Activated CD4-positive, alpha-beta T cell treated with anti-CD3 and anti-CD28 coated beads for 1 hour (primary cell): ENCODE results near the gene SCLT1.

Source experiments
- DNase-seq: peaks from one replicate; pipeline ENCODE4 v3.0.0-alpha.2; 2020

Gene SCLT1

GRCh38 chr4:128955751-128956150 lies 137.6 kb downstream of the SCLT1 start:
- no peak for DNase-seq

DNA sequence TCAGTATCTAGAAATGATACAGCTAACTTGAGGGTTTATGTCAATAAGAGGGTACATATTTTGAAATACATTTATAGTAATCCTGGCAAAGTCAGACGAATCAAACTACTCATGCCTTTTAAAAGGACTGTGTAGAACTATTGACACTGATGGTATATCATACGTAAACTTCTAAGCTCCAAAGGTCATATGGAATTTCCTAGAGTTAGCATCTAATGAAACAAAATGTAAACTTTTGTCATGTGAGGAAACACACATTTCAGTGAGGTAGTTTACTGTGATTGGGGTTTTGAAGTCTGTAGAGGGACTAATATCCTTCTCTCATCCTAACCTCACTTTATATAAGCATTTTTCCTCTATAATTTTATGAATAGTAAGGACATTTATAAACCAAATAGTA lies 138.4 kb downstream of the SCLT1 start:
- no peak for DNase-seq

DNA sequence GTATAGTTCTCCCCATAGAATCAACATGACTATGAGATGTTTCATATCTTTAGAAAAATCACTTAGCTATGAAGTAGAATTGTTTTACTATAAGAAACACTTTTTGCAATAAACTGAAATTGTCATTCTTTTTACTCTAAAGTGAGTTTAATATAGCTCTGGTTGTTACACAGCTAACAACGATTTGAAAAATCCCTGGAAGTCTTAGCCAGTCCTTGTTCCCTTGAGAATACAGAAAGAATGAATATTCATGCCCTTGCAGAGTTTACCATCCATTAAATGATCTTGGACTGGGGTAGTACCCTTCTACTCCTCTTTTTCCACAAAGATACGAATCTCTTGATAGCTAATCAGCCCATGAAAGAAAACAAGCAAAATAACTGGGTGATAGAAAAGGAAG lies 142.0 kb downstream of the SCLT1 start:
- no peak for DNase-seq

DNA sequence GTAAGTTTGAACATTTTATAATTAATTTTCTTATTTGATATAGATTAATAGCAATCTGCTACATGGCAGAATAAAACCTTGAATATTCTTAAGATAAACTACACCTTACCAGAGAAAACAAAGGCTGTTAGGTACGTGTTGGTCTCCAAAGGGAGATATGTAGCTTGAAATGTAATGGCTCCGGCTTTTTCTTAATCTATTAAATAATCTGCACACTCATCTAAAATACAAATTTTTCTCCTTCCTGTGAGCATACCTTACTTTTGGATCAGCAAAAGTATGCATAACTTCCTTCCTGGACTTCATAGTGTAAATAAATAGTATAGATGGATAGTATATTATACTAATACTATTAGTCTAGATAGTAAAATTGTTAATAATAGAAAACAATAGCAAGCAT lies 142.5 kb downstream of the SCLT1 start:
- no peak for DNase-seq

DNA sequence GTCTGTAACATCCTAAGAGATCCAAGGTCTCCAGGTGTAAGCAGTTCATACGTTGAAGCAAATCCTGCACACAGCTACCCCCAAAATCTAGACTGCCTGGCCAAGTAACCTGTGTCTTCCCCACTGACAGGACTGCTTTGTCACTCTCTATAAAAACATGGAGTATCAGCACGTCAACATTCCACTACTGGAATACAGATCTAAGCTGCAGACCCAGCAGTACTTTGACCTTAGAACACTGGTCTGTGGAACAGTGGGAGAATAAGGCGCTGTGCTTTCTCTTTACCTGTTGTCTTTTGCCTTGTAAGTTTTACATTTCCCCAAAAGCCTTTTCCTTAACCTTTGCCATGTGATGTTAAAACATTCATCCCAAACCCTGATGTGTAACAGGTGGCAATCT lies 146.4 kb downstream of the SCLT1 start:
- no peak for DNase-seq

- no peak for DNase-seq
Measured at GRCh38 chr4:128942607-128943006, 150.7 kb downstream of the SCLT1 start.

DNA sequence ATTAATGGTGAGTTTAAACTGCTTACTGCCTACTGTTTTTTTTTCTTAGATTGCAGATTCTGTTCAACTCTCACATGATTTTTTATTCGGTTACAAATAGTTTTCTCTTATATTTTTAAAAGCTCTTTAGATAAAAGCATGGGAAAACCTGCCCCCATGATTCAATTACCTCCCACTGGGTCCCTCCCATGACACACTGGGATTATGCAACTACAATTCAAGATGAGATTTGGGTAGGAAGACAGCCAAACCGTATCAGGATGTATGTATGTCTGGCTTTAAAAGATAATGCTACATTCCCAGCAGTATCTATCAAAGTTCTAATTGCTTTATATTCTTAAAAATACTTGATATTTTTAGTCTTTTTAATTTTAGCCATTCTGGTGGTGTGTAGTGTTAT lies 152.4 kb downstream of the SCLT1 start:
- no peak for DNase-seq

DNA sequence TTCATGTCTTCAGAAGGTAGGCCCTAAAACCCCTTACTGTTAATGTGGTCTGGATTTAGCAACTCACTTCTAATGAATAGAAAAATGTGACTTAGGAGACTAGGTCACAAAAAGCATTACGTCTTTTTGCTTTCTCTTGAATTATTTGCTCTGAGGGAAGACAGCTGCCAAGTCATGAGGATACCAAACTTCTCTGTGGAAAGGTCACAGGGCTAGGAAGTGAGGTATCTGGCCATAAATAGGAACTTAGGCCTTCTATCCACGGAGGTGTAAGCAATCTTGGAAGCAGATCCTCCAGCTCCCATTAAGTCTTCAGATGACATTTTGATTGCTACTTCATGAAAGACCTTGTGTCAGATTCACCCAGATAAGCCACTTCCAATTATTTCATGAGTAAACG lies 163.3 kb downstream of the SCLT1 start:
- no peak for DNase-seq

GRCh38 chr4:128924951-128925350 lies 168.4 kb downstream of the SCLT1 start:
- DNase-seq = no peak

GRCh38 chr4:128921954-128922353 lies 171.4 kb downstream of the SCLT1 start:
- DNase-seq = no peak

GRCh38 chr4:128917781-128918180 lies 175.6 kb downstream of the SCLT1 start:
- DNase-seq = no peak

DNA sequence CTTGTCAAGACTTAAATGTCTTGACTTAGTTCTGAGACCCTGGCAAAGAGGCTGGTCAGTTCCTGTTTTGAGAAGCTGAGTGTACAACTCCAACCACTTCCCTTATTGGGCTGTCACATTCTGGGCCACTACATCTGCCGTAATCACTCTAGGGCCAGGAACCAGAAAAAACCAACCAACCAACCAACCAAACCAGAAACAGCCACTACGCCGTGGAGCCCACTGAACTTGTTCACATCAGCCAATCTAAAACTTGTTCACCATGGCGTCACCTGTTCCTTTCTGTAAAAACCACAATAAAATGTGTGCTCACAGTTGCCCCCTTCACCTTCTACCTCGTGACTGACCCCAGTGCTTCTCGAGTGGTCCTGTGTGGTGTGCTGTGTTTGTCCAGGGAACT lies 176.5 kb downstream of the SCLT1 start:
- DNase-seq = no peak

DNA sequence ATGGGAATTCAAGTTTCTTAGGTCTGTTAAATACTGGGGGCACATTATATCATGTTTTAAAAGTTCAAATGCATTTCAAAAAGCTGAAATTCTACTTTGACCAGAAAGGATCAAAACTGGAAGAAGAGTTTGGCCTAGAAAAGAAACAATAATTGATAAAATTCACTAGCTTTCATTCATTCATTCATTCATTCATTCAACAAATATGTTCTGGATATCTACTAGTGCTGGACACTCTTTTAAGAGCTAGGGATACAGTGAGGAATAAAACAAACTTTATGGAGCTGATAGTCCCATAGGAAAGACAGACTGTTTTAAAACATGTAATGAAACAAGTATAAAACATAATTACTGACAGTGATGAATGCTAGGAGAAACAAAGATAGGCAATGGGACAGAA lies 177.8 kb downstream of the SCLT1 start:
- no peak for DNase-seq

DNA sequence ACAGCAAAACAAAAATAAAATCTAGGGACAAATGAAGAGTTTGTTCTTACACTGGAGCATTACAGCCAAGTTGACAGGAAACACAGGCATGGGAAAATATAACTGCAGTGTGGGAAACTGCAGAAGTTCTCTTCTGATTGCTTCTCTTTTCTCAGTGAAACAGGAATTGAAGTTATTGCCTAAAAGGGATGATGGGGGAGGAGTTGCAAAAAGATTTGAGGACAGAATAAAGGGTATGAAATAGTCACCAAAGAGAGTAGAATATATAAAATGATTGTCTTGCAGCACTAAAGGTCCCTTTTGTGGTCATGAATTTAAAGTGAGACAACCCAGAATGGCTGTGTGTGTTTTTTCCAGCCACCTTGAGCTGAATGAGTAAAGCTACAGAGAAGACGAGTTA lies 180.1 kb downstream of the SCLT1 start:
- no peak for DNase-seq

- DNase-seq = no peak
Measured at GRCh38 chr4:128908735-128909134, 184.6 kb downstream of the SCLT1 start.

DNA sequence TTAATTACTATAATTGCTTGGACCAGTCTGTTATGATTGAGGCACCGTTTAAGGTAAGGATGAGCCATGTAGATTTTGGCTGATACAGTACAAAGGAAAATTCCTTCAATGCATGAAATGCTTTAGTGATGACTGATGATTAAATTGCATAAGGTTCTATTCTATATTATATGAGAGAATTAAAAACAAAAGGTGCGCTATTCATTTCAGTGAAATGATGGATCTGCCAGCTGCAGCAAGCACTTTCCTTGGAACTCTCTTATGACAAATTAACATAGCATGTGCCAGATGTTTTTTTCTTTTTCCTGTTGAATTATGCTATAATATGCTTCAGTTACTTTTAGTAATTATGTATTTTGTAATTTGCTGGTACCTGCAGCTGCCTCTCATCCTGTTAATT lies 185.4 kb downstream of the SCLT1 start:
- DNase-seq = no peak

GRCh38 chr4:128906581-128906980 lies 186.8 kb downstream of the SCLT1 start:
- DNase-seq = no peak

GRCh38 chr4:128904821-128905220 lies 188.5 kb downstream of the SCLT1 start:
- DNase-seq = no peak

GRCh38 chr4:128880662-128881061 lies 212.7 kb downstream of the SCLT1 start:
- no peak for DNase-seq

- DNase-seq = no peak
Measured at GRCh38 chr4:128879971-128880370, 213.4 kb downstream of the SCLT1 start.

DNA sequence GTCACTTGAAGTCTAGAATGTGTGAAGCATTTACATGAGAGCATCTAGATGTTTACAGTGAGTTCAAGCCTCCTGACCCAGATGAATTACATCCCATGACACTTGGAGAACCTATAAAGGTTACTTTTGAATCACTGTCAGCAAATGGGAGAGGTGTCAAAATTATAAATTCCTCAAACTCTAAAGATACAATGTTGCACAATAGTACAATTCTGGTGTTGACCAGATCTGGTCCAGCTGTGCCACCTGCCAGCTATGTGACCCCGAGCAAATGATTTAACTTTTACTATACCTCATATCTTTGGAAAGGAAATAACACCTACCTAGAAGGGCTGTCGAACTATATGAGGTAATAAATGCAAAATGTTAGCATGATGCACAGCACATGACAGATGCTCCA lies 214.1 kb downstream of the SCLT1 start:
- no peak for DNase-seq

DNA sequence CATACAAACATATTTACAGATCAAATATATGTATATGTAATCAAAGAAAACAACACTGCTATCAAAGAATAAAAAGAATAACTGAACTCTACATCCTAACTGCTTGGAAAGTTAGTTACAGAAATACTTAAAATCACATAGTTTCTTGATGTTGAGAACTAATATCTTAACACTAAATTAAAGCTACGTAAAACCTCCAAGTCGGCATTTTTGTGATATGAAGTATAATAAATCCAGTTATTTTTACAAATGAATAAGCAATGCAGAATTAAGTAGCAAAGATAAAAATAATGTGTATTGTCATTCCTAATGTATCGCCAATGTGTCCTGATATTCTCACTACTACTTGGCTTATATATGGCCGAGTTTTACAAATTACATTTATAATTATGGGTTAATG lies 215.4 kb downstream of the SCLT1 start:
- DNase-seq = no peak

DNA sequence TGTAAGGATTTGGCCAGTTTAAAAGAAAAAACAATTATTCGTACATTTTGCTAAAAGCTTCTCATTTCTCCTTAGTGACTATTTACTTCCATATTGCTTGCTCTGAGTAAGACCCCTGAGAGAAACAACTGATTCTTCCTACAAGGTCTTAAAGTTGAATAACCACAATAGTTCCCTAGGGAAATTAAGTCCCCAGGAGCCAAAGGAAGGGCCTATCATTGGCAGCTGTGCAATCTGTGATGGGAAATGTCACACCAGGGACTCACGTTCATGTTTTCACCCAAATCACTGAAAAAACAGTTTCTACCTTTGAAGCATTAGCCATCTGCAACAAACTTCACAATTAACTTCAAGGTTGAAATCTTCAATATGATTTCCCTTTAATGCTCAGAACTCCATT lies 217.1 kb downstream of the SCLT1 start:
- DNase-seq = no peak

GRCh38 chr4:128871948-128872347 lies 221.4 kb downstream of the SCLT1 start:
- DNase-seq = no peak

DNA sequence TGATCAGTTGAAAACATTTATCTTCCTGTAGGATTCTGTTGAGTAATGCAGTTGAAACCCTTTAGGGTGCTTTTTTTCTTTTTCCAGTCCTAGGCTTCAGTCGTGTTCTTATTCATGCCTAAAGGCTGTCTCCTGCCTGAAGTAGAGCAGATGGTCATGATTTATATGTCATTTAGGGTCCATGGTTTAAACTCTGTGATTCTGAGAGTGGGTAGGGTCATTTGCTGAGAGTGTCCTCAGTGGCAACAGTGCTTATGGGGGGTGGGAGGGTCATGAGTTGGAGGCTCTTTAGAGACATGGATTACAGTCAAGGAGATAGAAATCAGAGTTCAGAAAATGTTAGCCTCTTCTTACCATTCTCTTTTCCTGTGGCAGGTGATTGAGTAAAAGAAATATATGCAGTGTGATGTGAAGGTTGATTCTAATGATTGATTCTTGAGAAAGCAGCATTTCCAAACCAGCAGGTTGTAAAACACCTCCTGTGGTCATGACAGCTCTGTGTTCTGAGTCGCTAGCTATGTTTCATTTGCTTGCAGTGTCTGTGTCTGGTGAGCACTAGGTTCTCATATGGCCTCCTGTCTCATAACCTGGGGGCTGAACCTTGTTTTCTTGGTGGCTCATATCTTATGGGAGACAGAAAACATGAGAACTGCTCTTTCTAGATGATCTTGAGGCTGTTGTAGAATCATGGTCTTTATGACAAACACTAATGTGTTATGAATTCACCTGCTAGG lies 223.4 kb downstream of the SCLT1 start:
- DNase-seq = no peak

DNA sequence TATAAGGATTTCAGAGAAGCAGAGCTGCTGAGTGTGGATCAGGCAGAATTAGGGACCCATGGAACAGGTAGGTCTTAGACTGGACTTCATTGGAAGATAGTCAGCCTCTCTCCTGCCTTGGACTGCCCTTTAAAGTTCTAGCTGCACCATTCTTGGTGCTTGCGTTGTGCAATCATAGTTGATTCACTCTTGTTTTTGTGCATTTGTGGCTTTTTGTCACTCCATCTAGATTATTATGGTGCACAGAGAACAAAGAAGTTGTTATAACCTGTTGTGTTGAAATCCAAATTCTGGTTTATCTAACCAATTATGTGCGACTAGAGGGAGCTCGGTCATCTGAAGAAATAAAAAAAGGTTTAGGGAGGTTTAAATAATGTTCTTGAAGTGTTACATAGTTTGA lies 224.6 kb downstream of the SCLT1 start:
- DNase-seq = no peak
